Naive thymus-derived CD8-positive, alpha-beta T cell (primary cell): ENCODE data around the gene ZNF497. TPM values are rescaled to one million over a fixed set of nuclear protein-coding genes. Genes with fewer than 3 reads are reported as not detected.
"Not testable (repeated sequence)": the region's sequence is repeated elsewhere in the genome, so short reads cannot be mapped to it uniquely, and the experiment has no call there.

Experiments used
- ATAC-seq, 2 donors: fragments of 150-1000 bp; cut with Tn5 transposase in 1 of 2; sonication (Bioruptor Pico), chemical (Tn5 transposase) in 1 of 2; 1 replicate in 1 of 2; 2 replicates in 1 of 2; pipeline ENCODE4 v1.10.0; 2021; ENCODE audit warnings: mild to moderate bottlenecking in 2 of 2, moderate library complexity in 2 of 2
- POLR2A ChIA-PET: fragments of 350-600 bp; sonication (Branson Sonifier 250); formaldehyde crosslinking; loops from one replicate; lab custom pipeline; 2021; ENCODE audit warnings: antibody characterized with exemption; lab: Charles Lee
- DNase-seq, 10 donors: peaks; one replicate each; pipeline versions ENCODE4 v3.0.0 to v3.0.0-alpha.2; 2020 to 2022
- H3K27ac Mint-ChIP-seq, 10 donors: one replicate each; pipeline ENCODE4 v1.8.0; 2020 to 2022; ENCODE audit warnings: mild to moderate bottlenecking in 10 of 10, mixed read lengths in 10 of 10, moderate library complexity in 4 of 10, inconsistent platforms in 1 of 10
- H3K27me3 Mint-ChIP-seq, 5 donors: one replicate each; pipeline ENCODE4 v1.8.0; 2021 to 2022; ENCODE audit warnings: mixed read lengths in 5 of 5
- H3K36me3 Mint-ChIP-seq, 3 donors: one replicate each; pipeline ENCODE4 v1.8.0; 2020 to 2022; ENCODE audit warnings: mixed read lengths in 3 of 3, mild to moderate bottlenecking in 2 of 3, inconsistent platforms in 1 of 3
- H3K4me1 Mint-ChIP-seq, 4 donors: one replicate each; pipeline ENCODE4 v1.8.0; 2021 to 2022; ENCODE audit warnings: mixed read lengths in 4 of 4
- H3K4me3 Mint-ChIP-seq, 10 donors: one replicate each; pipeline ENCODE4 v1.8.0; 2020 to 2022; ENCODE audit warnings: mild to moderate bottlenecking in 10 of 10, mixed read lengths in 10 of 10, moderate library complexity in 6 of 10, inconsistent platforms in 1 of 10
- H3K9me3 Mint-ChIP-seq, 9 donors: one replicate each; pipeline ENCODE4 v1.8.0; 2020 to 2022; ENCODE audit warnings: mixed read lengths in 9 of 9, mild to moderate bottlenecking in 3 of 9, inconsistent platforms in 1 of 9, moderate library complexity in 1 of 9
- microRNA-seq: library from miRNA; unstranded; fragments of <30 nt; microRNA quantifications from one replicate; pipeline ENCODE4 v1.2.0, GENCODE V29; 2022; ENCODE audit warnings: borderline microRNAs expressed
- polyA plus RNA-seq, 3 donors: library from polyadenylated mRNA; unstranded; fragments of 300-500 nt; fragmentation: Illumina TruSeq; gene quantifications; one replicate each; pipeline ENCODE4 v1.2.3, GENCODE V29; 2021
- total RNA-seq, 8 experiments: library from RNA in 2 of 8; stranded (reverse) in 2 of 8; gene quantifications; one replicate each; pipeline ENCODE4 v1.2.3 and lab custom pipeline; 2021 to 2026

ZNF497 gene
- total and polyA plus RNA-seq, 5 experiments from 2014 or later, result 1.8 to 6.6 (median 2.2) TPM

GRCh38 chr19:58315580-58315979, 47.0 kb downstream of the ZNF497 start:
- POLR2A ChIA-PET, result no interaction called here
- Mint-ChIP-seq H3K9me3 (peaks cover 0 to 2% (median 0%) of the 10 kb centered on the region in 9 donors), H3K27me3 (no peaks in the 10 kb centered on the region), H3K27ac (peak overlapping the region in 1 of 10 donors; percentile 59), H3K36me3 (peaks cover 24 to 50% (median 37%) of the 10 kb centered on the region in 3 donors), H3K4me3 (no peak overlapping the region), H3K4me1 (peaks cover 0 to 9% (median 4%) of the 10 kb centered on the region in 4 donors)
- ATAC-seq, result peak in 1 of 2 donors; percentile 9
- no peak for DNase-seq

- no peak for DNase-seq
- Mint-ChIP-seq H3K4me1 (peaks cover 13 to 47% (median 33%) of the 10 kb centered on the region in 4 donors), H3K36me3 (peaks cover 24 to 87% (median 55%) of the 10 kb centered on the region in 3 donors), H3K27ac (peak overlapping the region in 1 of 10 donors; percentile 77), H3K9me3 (peaks cover 0 to 2% (median 0%) of the 10 kb centered on the region in 9 donors), H3K27me3 (no peaks in the 10 kb centered on the region), H3K4me3 (no peak overlapping the region)
- ATAC-seq, result no peak
- POLR2A ChIA-PET, result no interaction called here
These were observed 51.1 kb downstream of the ZNF497 start for GRCh38 chr19:58311345-58311865.

GRCh38 chr19:58310685-58311084, 51.9 kb downstream of the ZNF497 start:
- Mint-ChIP-seq H3K4me1 (peaks cover 17 to 54% (median 40%) of the 10 kb centered on the region in 4 donors), H3K27ac (peak overlapping the region in 1 of 10 donors; percentile 76), H3K36me3 (peaks cover 24 to 88% (median 56%) of the 10 kb centered on the region in 3 donors)
- H3K9me3 Mint-ChIP-seq, H3K4me3 Mint-ChIP-seq, H3K27me3 Mint-ChIP-seq, ATAC-seq, POLR2A ChIA-PET: not testable (repeated sequence)
- peak in 3 of 10 donors; percentile 9 to 13 (median 9) for DNase-seq

- peaks cover 15 to 64% (median 36%) of the 10 kb centered on the region in 3 donors for H3K36me3 Mint-ChIP-seq
- H3K4me1 Mint-ChIP-seq, result peaks cover 22 to 68% (median 54%) of the 10 kb centered on the region in 4 donors
- H3K27me3 Mint-ChIP-seq, result no peaks in the 10 kb centered on the region
- POLR2A ChIA-PET, result interaction anchor here (0.9 to 1.9 kb wide), 2 partner anchors 10 to 39 kb away, joined by 3 to 5 read pairs; no protein-coding TSS in a partner anchor
- H3K27ac Mint-ChIP-seq, result peak overlapping the region in 8 of 10 donors; percentile 12 to 66 (median 52)
- ATAC-seq, result no peak
- DNase-seq, result no peak
- H3K9me3 Mint-ChIP-seq, result peaks cover 0 to 4% (median 0%) of the 10 kb centered on the region in 9 donors
- peak overlapping the region in 4 of 10 donors; percentile 24 to 52 (median 32) for H3K4me3 Mint-ChIP-seq
These were observed 54.8 kb downstream of the ZNF497 start for GRCh38 chr19:58307736-58308135.

GRCh38 chr19:58305932-58306323, 56.6 kb downstream of the ZNF497 start:
- peak overlapping the region; percentile 37 to 100 (median 100) for H3K27ac Mint-ChIP-seq
- H3K9me3 Mint-ChIP-seq, result peaks cover 0 to 11% (median 0%) of the 10 kb centered on the region in 9 donors
- DNase-seq (no peak), ATAC-seq (no peak)
- peaks cover 19 to 66% (median 55%) of the 10 kb centered on the region in 4 donors for H3K4me1 Mint-ChIP-seq
- POLR2A ChIA-PET, result interaction anchor here (0.6 to 3.2 kb wide), 9 partner anchors 8 to 213 kb away, joined by 3 to 18 read pairs (median 6); partner anchors contain the start of genes ZBTB45, ZNF274, ZNF497 and ZSCAN22
- peaks cover 0 to 53% (median 43%) of the 10 kb centered on the region in 3 donors for H3K36me3 Mint-ChIP-seq
- peak overlapping the region; percentile 95 to 100 (median 100) for H3K4me3 Mint-ChIP-seq
- H3K27me3 Mint-ChIP-seq, result no peaks in the 10 kb centered on the region

- H3K4me1 Mint-ChIP-seq, result peaks cover 19 to 63% (median 54%) of the 10 kb centered on the region in 4 donors
- H3K27me3 Mint-ChIP-seq, result no peaks in the 10 kb centered on the region
- POLR2A ChIA-PET, result interaction anchor here (0.6 to 3.2 kb wide), 14 partner anchors 13 to 214 kb away, joined by 3 to 18 read pairs (median 6); partner anchors contain the start of genes ZBTB45, ZNF274, ZNF497 and ZNF544
- H3K9me3 Mint-ChIP-seq, result peaks cover 0 to 13% (median 0%) of the 10 kb centered on the region in 9 donors
- ATAC-seq (peak; percentile 94 to 95), DNase-seq (peak; percentile 84 to 98 (median 94))
- peak within 1 kb of the TSS; percentile 99 to 100 (median 100) for H3K27ac Mint-ChIP-seq
- peak within 1 kb of the TSS; percentile 95 to 100 (median 100) for H3K4me3 Mint-ChIP-seq
- peaks cover 0 to 57% (median 46%) of the 10 kb centered on the region in 3 donors for H3K36me3 Mint-ChIP-seq
These were observed 57.3 kb downstream of the ZNF497 start, which contains the start of gene ERVK3-1 for GRCh38 chr19:58305065-58305931. Gene ERVK3-1 (plus strand): TSS chr19:58305377. CDS start chr19:58312169, 6,792 bp downstream.

- Mint-ChIP-seq H3K27me3 (no peaks in the 10 kb centered on the region), H3K27ac (peak overlapping the region; percentile 99 to 100 (median 100)), H3K36me3 (peaks cover 0 to 57% (median 48%) of the 10 kb centered on the region in 3 donors), H3K4me3 (peak overlapping the region; percentile 95 to 100 (median 100)), H3K9me3 (peaks cover 0 to 17% (median 0%) of the 10 kb centered on the region in 9 donors), H3K4me1 (peaks cover 22 to 57% (median 53%) of the 10 kb centered on the region in 4 donors)
- no peak for ATAC-seq
- POLR2A ChIA-PET, result interaction anchor here (0.6 to 3.2 kb wide), 10 partner anchors 21 to 215 kb away, joined by 3 to 18 read pairs (median 8); partner anchors contain the start of genes ZBTB45, ZNF274, ZNF497 and ZNF544
- no peak for DNase-seq
These were observed 57.8 kb downstream of the ZNF497 start for GRCh38 chr19:58304748-58305064.

Small RNAs within 50 kb of the gene (microRNA-seq; reads per million reads assigned to microRNA genes)
- gene MIR4754 (not detected), gene MIR6806 (not detected)

Other genes with a start within 250 kb of the ZNF497 start
- gene ZNF329, start 212.0 kb downstream of the ZNF497 start, total RNA-seq, result 10 to 100 TPM; 16.2 to 17.4 TPM
- 10 to 100 TPM in 1 of 3 donors, 1 to 10 TPM in 2; 5.9 to 11.9 (median 7.6) TPM for gene ZNF329, start 212.0 kb downstream of the ZNF497 start, polyA plus RNA-seq
- gene ZNF274, start 179.7 kb downstream of the ZNF497 start, total RNA-seq, result 100 to 1,000 TPM; 110 to 119 TPM
- 10 to 100 TPM; 26.5 to 38.7 (median 34.9) TPM for gene ZNF274, start 179.7 kb downstream of the ZNF497 start, polyA plus RNA-seq
- gene ZNF544, start 133.8 kb downstream of the ZNF497 start, total RNA-seq, result 10 to 100 TPM; 57.4 to 60.1 TPM
- 10 to 100 TPM; 19.5 to 35.2 (median 23.9) TPM for gene ZNF544, start 133.8 kb downstream of the ZNF497 start, polyA plus RNA-seq
- gene ZNF8, start 83.8 kb downstream of the ZNF497 start, total RNA-seq, result 10 to 100 TPM; 12.9 to 13.1 TPM
- 1 to 10 TPM in 1 of 3 donors, under 1 TPM in 2; 0.44 to 1.1 (median 0.75) TPM for gene ZNF8, start 83.8 kb downstream of the ZNF497 start, polyA plus RNA-seq
- 10 to 100 TPM; 84.3 to 86.1 TPM for gene ERVK3-1, start 57.4 kb downstream of the ZNF497 start, total RNA-seq
- 10 to 100 TPM; 55.1 to 80.9 (median 72.0) TPM for gene ERVK3-1, start 57.4 kb downstream of the ZNF497 start, polyA plus RNA-seq
- gene ZSCAN22, start 35.8 kb downstream of the ZNF497 start, total RNA-seq, result 1 to 10 TPM; 4.6 TPM
- 1 to 10 TPM in 2 of 3 donors, under 1 TPM in 1; 0.69 to 3.3 (median 1.4) TPM for gene ZSCAN22, start 35.8 kb downstream of the ZNF497 start, polyA plus RNA-seq
- 10 to 100 TPM; 26.3 to 38.3 TPM for gene A1BG, start 9.3 kb downstream of the ZNF497 start, total RNA-seq
- gene A1BG, start 9.3 kb downstream of the ZNF497 start, polyA plus RNA-seq, result 100 to 1,000 TPM in 2 of 3 donors, 10 to 100 TPM in 1; 96.6 to 126 (median 121) TPM
- gene ZNF837, start 18.3 kb upstream of the ZNF497 start, total RNA-seq, result 1 to 10 TPM; 5.6 to 5.8 TPM
- 10 to 100 TPM in 1 of 3 donors, 1 to 10 TPM in 2; 4.2 to 14.3 (median 9.9) TPM for gene ZNF837, start 18.3 kb upstream of the ZNF497 start, polyA plus RNA-seq
- gene RPS5, start 24.5 kb upstream of the ZNF497 start, total RNA-seq, result 1,000 to 10,000 TPM; 1,656 to 1,664 TPM
- gene RPS5, start 24.5 kb upstream of the ZNF497 start, polyA plus RNA-seq, result 1,000 to 10,000 TPM; 1,899 to 2,106 (median 2,080) TPM
- 1 to 10 TPM in 1 of 2 experiments, under 1 TPM in 1; 0.39 to 1.2 TPM for gene RNF225, start 32.9 kb upstream of the ZNF497 start, total RNA-seq
- not detected for gene RNF225, start 32.9 kb upstream of the ZNF497 start, polyA plus RNA-seq
- 10 to 100 TPM; 10.6 to 10.7 TPM for gene ZNF584, start 45.9 kb upstream of the ZNF497 start, total RNA-seq
- 1 to 10 TPM; 6.3 to 6.5 (median 6.4) TPM for gene ZNF584, start 45.9 kb upstream of the ZNF497 start, polyA plus RNA-seq
- gene ZNF132, start 77.4 kb upstream of the ZNF497 start, total RNA-seq, result 10 to 100 TPM in 1 of 2 experiments, 1 to 10 TPM in 1; 10.0 to 10.6 TPM
- gene ZNF132, start 77.4 kb upstream of the ZNF497 start, polyA plus RNA-seq, result 1 to 10 TPM; 1.0 to 3.1 (median 2.0) TPM
- gene ZNF324B, start 88.9 kb upstream of the ZNF497 start, total RNA-seq, result 10 to 100 TPM; 11.4 to 12.9 TPM
- 1 to 10 TPM; 1.4 to 2.6 (median 1.8) TPM for gene ZNF324B, start 88.9 kb upstream of the ZNF497 start, polyA plus RNA-seq
- gene ZNF324, start 104.3 kb upstream of the ZNF497 start, total RNA-seq, result 10 to 100 TPM; 24.8 to 28.0 TPM
- gene ZNF324, start 104.3 kb upstream of the ZNF497 start, polyA plus RNA-seq, result 10 to 100 TPM in 2 of 3 donors, 1 to 10 TPM in 1; 8.3 to 16.2 (median 12.8) TPM
- gene ZNF446, start 113.6 kb upstream of the ZNF497 start, total RNA-seq, result 10 to 100 TPM; 18.7 to 20.4 TPM
- gene ZNF446, start 113.6 kb upstream of the ZNF497 start, polyA plus RNA-seq, result 1 to 10 TPM; 1.6 to 2.7 (median 2.4) TPM
- 10 to 100 TPM; 16.6 to 19.9 TPM for gene SLC27A5, start 149.2 kb upstream of the ZNF497 start, total RNA-seq
- 10 to 100 TPM; 24.5 to 39.2 (median 31.1) TPM for gene SLC27A5, start 149.2 kb upstream of the ZNF497 start, polyA plus RNA-seq
- gene ZBTB45, start 157.1 kb upstream of the ZNF497 start, total RNA-seq, result 10 to 100 TPM; 21.3 to 23.0 TPM
- gene ZBTB45, start 157.1 kb upstream of the ZNF497 start, polyA plus RNA-seq, result 1 to 10 TPM; 2.8 to 5.3 (median 3.5) TPM
- gene TRIM28, start 181.3 kb upstream of the ZNF497 start, total RNA-seq, result 100 to 1,000 TPM; 429 to 434 TPM
- 100 to 1,000 TPM in 1 of 3 donors, 10 to 100 TPM in 2; 55.7 to 114 (median 62.7) TPM for gene TRIM28, start 181.3 kb upstream of the ZNF497 start, polyA plus RNA-seq
- gene CHMP2A, start 192.4 kb upstream of the ZNF497 start, total RNA-seq, result 10 to 100 TPM; 59.2 to 60.0 TPM
- gene CHMP2A, start 192.4 kb upstream of the ZNF497 start, polyA plus RNA-seq, result 100 to 1,000 TPM; 135 to 154 (median 144) TPM
- 10 to 100 TPM; 48.5 to 51.2 TPM for gene UBE2M, start 195.9 kb upstream of the ZNF497 start, total RNA-seq
- 10 to 100 TPM; 10.4 to 20.5 (median 18.0) TPM for gene UBE2M, start 195.9 kb upstream of the ZNF497 start, polyA plus RNA-seq
- 10 to 100 TPM; 49.1 to 53.2 TPM for gene MZF1, start 210.6 kb upstream of the ZNF497 start, total RNA-seq
- 10 to 100 TPM in 2 of 3 donors, 1 to 10 TPM in 1; 9.1 to 12.7 (median 11.7) TPM for gene MZF1, start 210.6 kb upstream of the ZNF497 start, polyA plus RNA-seq